Activated gamma-delta T cell treated with Interleukin-2 at 50 U/mL for 16 hours (primary cell): ENCODE results near the gene ATG4B.

ENCODE experiments used
- DNase-seq: peaks from one replicate; pipeline ENCODE4 v3.0.0-alpha.2; 2020

ATG4B gene

GRCh38 chr2:241613017-241613780 is 24.3 kb upstream of the ATG4B start:
- no peak for DNase-seq

- no peak for DNase-seq
Measured at GRCh38 chr2:241615041-241615440, 22.5 kb upstream of the ATG4B start.

GRCh38 chr2:241615522-241616052 is 21.9 kb upstream of the ATG4B start:
- no peak for DNase-seq

- no peak for DNase-seq
Measured at GRCh38 chr2:241616168-241617125, 21.0 kb upstream of the ATG4B start.

DNA sequence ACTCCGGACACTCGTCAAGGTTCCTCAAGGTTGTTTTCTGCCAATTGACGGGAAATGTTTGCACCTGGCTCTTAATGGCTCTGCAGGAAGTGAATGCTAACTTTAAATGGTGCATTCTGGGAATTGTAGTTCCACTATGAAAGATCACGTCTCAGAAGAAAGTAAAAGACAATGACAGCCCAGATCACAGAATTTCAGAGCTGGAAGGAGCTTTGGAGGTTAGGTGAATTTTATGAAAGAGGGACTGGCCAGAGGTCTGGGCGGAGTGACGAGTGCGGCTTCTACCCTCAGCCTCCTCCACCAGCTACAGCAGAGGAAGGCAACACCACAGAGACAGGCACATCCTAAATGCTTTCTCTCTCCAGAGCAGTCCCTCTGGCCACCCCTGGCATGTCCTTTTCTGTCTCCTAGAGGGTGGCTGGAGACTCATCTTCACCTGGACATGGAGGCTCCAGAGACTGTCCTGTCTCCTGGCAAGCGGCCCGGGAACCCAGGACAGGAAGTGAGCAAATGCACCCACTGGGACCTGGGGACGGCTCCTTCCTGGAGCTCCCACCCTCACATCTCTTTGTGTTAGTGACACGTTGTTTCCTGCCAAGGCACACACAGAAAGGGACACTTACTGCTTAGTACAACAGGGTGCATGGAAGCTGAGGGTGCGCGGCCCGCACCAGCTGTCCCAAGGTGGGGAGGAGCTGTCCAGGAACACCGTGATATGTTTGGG is 19.9 kb upstream of the ATG4B start:
- no peak for DNase-seq

DNA sequence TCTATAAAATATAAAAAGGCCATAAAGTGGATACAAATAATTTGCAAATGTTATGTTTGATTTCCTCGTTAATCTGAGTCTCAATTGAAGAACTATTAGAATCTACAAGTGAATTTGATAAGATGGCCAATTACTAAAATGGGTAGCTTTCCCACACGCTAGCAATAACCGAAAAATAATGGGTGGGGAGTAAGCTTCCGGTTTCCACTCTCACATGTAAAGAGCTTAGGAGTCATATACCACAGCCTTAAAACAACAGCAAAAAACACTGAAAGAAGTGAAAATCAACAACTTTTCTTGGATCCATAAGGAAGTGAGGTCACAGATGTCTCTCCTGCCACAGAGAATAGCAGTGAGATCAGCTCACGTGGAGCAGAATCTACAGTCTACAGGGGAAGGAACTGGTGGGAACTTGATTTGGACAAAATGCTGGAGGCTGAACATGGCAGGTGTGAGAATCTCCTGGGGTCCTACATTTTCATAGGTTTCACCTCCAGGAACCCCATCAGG is 19.1 kb upstream of the ATG4B start:
- no peak for DNase-seq

- no peak for DNase-seq
Measured at GRCh38 chr2:241618829-241619228, 18.7 kb upstream of the ATG4B start.

- no peak for DNase-seq
Measured at GRCh38 chr2:241619597-241620418, 17.7 kb upstream of the ATG4B start.

DNA sequence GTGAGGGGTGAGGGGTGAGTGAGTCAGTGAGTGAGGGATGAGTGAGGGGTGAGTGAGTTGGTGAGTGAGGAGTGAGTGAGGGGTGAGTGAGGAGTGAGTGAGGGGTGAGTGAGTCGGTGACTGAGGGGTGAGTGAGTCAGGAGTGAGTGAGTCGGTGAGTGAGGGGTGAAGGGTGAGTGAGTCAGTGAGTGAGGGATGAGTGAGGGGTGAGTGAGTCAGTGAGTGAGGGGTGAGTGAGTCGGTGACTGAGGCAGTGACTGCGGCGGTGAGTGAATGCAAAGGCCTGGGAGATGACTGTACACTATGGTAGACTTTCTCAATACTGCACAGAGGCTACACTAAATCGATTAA is 17.1 kb upstream of the ATG4B start:
- DNase-seq = no peak

DNA sequence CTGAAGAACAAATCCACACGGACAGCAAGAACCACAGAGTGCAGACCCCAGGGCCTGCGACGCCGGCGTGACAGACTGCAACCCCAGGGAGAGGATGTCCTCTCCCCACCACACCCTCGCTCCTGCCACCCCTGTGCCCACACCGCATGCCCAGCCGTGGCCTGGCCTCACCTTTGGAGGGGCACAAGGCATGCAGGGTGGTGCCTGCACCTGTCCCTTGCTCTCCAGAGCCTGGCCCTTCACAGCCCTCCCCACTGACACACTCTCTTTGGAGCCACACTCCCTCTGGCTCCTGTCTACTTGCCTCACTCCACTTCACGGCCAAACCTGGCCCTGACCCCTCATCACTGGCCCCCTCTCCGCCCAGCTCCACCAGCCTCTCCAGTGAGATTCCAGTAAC is 9.8 kb upstream of the ATG4B start:
- DNase-seq = no peak

GRCh38 chr2:241629762-241630435 is 7.6 kb upstream of the ATG4B start:
- DNase-seq = no peak

GRCh38 chr2:241632478-241633325 is 4.8 kb upstream of the ATG4B start:
- no peak for DNase-seq

DNA sequence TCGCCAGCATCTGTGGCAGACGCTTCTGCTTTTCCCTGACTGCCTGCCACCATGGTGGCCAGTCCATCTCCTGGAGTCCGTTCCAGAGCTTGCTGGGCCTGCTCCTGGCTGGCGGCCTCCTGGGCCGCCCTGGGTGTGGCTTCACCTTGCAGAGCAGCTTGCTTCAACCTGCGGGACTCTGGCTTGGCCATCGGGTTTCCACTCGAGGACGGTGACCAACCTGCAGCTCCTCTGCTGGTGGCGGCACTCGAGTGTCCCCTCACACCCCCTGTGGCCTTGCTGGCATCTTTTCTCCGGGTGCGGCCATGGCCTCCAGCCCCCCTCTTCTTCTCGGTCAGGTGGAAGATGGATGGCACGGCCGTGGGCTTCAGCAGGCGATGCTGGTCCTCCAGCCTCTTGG is 3.9 kb upstream of the ATG4B start:
- DNase-seq = no peak

DNA sequence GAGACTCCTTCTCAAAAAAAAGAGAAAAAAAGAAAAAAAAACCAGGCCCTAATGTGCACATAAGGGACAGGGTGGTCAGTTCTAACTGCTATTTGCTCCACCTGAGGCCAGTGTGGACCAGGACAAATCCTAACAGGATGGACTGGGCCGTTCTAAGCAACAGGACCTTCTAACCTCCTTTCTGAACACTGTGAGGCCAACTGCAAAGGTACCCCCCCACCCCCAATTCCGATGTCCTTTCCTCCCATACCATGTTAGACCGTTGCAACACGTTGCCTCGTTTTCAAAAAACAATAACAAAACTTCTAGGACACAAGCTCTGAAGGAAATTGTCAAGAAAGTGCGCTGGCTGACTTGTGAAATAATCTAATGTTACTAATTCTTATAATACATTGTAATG is 1.7 kb upstream of the ATG4B start:
- no peak for DNase-seq

- DNase-seq = no peak
Measured at GRCh38 chr2:241636182-241637017, 1.1 kb upstream of the ATG4B start.

DNA sequence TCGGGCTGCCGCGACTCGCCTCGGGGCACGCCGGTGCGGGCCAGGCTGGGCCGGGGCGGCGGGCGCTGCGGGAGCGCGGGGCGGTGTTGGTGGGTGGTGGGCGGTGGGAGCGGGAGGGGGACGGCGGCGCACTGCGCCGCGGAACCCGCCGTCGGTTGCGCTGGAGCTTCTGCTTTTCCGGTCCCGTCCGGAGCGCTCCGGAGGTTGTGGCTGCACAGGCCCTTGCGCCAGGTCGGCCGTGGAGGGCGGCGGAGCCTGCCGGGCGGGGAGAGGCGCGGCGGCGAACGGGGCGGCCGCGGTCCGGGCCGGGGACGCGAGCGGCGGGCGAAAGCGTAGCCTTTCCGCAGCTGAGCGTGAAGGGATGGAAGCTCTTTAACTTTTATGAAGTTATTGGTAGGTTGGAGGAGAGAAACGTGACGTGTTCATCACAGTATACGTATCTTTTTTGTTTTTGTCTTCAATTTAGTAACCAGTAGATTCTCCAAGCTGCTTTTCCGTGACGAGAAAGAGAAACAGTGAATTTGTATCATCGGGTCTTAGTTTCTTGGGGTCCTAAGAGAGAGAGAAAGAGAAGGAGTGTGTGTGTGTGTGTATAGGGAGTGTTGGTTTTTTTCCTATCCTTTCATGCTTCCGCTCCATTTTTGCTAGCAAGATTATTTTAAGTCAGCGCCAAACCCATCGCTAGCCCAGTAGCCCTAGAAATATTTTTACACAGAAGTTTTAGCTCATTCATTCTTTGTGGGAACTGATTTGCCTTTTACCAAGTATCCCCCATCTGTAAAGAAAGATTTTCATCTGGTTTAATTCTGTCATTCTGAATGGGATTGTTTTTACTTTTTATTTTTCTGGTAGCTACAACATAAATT is 535 bp downstream of the ATG4B start:
- DNase-seq = no peak

- no peak for DNase-seq
Measured at GRCh38 chr2:241638940-241639339, 1.4 kb downstream of the ATG4B start.

GRCh38 chr2:241639385-241639784 is 1.9 kb downstream of the ATG4B start:
- no peak for DNase-seq
